A673 (cell line): ENCODE data around the gene ZDHHC1. TPM values are rescaled to one million over a fixed set of nuclear protein-coding genes. Genes with fewer than 3 reads are reported as not detected.

Experiments
- BruUV-seq: library from RNA; stranded (reverse); fragments of 400-500 nt; replicated peaks from 2 replicates; lab custom pipeline; 2021; lab: Mats Ljungman, UMichigan
- CTCF ChIA-PET: fragments of 300-600 bp; sonication (Branson Sonifier 250); formaldehyde crosslinking; loops from one replicate; lab custom pipeline; 2022; ENCODE audit warnings: antibody characterized with exemption; lab: Charles Lee
- POLR2A ChIA-PET: fragments of 300-600 bp; sonication (Branson Sonifier 250); formaldehyde crosslinking; loops from one replicate; lab custom pipeline; 2022; ENCODE audit warnings: antibody characterized with exemption; ENCODE audit not compliant: low non-redundant PET; lab: Charles Lee
- DNase-seq: peaks from one replicate; pipeline ENCODE4 v3.0.0-alpha.2; 2015; ENCODE audit warnings: low spot score
- H3K27ac ChIP-seq: fragments of 200-600 bp; sonication (generic); 2 replicates; pipeline ENCODE4 v1.5.1; 2016; ENCODE audit warnings: mixed run types, low read depth, mild to moderate bottlenecking, mixed read lengths, antibody characterized with exemption, low read length; ENCODE audit not compliant: poor library complexity, severe bottlenecking
- H3K27me3 ChIP-seq: fragments of 200-600 bp; sonication (generic); replicated peaks from 2 replicates; pipeline ENCODE4 v1.6.1; 2017; ENCODE audit warnings: mixed run types, low read depth, mild to moderate bottlenecking, mixed read lengths, antibody characterized with exemption, low read length; ENCODE audit not compliant: insufficient read depth, poor library complexity
- H3K36me3 ChIP-seq: fragments of 200-600 bp; sonication (generic); 2 replicates; pipeline ENCODE4 v1.6.1; 2016; ENCODE audit warnings: mixed run types, mild to moderate bottlenecking, mixed read lengths, antibody characterized with exemption, low read length; ENCODE audit not compliant: insufficient read depth, poor library complexity, severe bottlenecking
- H3K4me1 ChIP-seq: fragments of 200-600 bp; sonication (generic); 2 replicates; pipeline ENCODE4 v1.6.1; 2017; ENCODE audit warnings: mixed run types, mild to moderate bottlenecking, mixed read lengths, antibody characterized with exemption, low read length; ENCODE audit not compliant: insufficient read depth, poor library complexity, severe bottlenecking
- H3K4me3 ChIP-seq: fragments of 200-600 bp; sonication (generic); 2 replicates; pipeline ENCODE4 v1.5.1; 2016; ENCODE audit warnings: low read depth, mixed run types, mild to moderate bottlenecking, mixed read lengths, low read length; ENCODE audit not compliant: poor library complexity, severe bottlenecking
- H3K9me3 ChIP-seq: fragments of 200-600 bp; sonication (generic); 2 replicates; pipeline ENCODE4 v1.6.1; 2016; ENCODE audit warnings: mixed run types, low read depth, mild to moderate bottlenecking, mixed read lengths, antibody characterized with exemption, low read length; ENCODE audit not compliant: poor library complexity, severe bottlenecking
- EZH2 ChIP-seq: fragments of 200-600 bp; sonication (generic); IDR thresholded peaks from 2 replicates; pipeline ENCODE4 v1.6.1; 2017; ENCODE audit warnings: borderline replicate concordance, low read depth, mild to moderate bottlenecking, mixed read lengths, antibody characterized with exemption, low read length; ENCODE audit not compliant: poor library complexity, severe bottlenecking
- intact Hi-C: fragments of 100-400 bp; cut with micrococcal nuclease; formaldehyde crosslinking; loops from one replicate; pipeline ENCODE4 v1.10.0; 2022; ENCODE audit not compliant: unreplicated experiment
- total RNA-seq: library from RNA; stranded (reverse); gene quantifications from 2 replicates; pipeline ENCODE4 v1.2.3, GENCODE V29; 2021
- TF ChIP-seq, protein P1 (sequence below): fragments of 300-800, 200-600 bp; sonication (generic); conservative IDR thresholded peaks from 2 replicates; pipeline ENCODE4 v1.5.1; 2017; ENCODE audit warnings: low read depth, mild to moderate bottlenecking, antibody characterized with exemption, low read length, moderate library complexity, mixed read lengths

ZDHHC1 gene
- total RNA-seq, 1 experiment from 2014 or later: 5.3 TPM

- POLR2A ChIA-PET: no interaction called here
- intact Hi-C loops: loop anchor here (5.0 kb wide), 1 partner anchor 443 kb away; no protein-coding TSS in a partner anchor
- CTCF ChIA-PET: interaction anchor here (1.1 kb wide), 1 partner anchor 68 kb away, joined by 3 read pairs; no protein-coding TSS in a partner anchor
- H3K27ac ChIP-seq: no peak overlapping the region
- H3K4me3 ChIP-seq: no peak overlapping the region
- H3K27me3 ChIP-seq: peaks cover 8% of the 10 kb centered on the region
- no peaks in the 10 kb centered on the region for H3K36me3 ChIP-seq
- BruUV-seq: no TSS peak
- H3K4me1 ChIP-seq: peaks cover 14% of the 10 kb centered on the region
- H3K9me3 ChIP-seq: no peaks in the 10 kb centered on the region
- TF ChIP-seq EZH2: no peak
- TF ChIP-seq, protein P1, sequence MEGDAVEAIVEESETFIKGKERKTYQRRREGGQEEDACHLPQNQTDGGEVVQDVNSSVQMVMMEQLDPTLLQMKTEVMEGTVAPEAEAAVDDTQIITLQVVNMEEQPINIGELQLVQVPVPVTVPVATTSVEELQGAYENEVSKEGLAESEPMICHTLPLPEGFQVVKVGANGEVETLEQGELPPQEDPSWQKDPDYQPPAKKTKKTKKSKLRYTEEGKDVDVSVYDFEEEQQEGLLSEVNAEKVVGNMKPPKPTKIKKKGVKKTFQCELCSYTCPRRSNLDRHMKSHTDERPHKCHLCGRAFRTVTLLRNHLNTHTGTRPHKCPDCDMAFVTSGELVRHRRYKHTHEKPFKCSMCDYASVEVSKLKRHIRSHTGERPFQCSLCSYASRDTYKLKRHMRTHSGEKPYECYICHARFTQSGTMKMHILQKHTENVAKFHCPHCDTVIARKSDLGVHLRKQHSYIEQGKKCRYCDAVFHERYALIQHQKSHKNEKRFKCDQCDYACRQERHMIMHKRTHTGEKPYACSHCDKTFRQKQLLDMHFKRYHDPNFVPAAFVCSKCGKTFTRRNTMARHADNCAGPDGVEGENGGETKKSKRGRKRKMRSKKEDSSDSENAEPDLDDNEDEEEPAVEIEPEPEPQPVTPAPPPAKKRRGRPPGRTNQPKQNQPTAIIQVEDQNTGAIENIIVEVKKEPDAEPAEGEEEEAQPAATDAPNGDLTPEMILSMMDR: no peak
- DNase-seq: no peak
Observed at GRCh38 chr16:67395105-67395457, 21.2 kb downstream of the ZDHHC1 start.

DNA sequence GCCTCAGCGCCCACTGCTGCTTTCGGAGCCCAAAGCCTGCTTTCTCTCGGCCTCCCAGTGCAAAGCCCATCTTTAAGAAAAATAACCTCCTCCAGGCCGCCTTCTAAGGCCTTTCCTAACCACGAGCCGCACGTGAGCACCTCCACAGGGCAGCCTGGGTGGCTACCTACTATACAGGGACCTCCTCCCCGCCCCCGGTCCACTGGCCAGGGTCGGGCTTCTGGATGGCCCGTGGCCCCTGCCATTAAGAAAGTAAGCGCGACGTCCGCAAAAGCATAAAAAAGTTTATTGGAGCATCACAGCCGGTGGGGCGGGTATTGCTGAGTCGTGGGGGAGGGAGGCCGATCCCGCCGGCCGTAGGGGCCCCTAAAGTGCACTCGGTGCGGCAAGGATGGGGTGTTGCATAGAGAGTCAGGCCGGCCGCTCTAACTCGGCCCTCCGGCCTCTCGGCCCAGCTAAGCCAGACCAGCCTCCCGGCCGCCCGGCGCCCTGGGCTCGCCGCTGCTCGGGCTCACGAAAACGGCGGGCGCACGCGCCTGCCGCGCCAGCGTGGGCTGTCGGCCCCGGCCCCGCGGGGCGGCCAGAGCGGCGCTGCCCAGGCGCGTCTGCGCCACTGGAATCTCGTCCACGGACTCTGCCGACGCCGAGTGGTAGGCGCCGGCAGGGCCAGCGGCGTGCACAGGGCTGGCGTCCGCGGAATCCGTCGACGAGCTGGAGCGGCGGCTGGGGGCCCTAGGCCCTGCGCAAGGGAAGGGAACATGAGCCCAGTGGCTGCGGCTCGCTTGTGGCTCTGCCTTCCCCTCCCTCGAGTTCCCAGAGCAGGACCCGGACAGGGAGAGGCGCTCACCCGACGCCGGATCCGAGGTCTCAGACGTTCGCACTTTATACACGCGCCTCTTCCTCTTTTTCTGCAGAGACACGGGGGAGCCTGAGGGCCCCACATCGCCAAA lies 21.8 kb downstream of the ZDHHC1 start:
- TF ChIP-seq EZH2: no peak
- TF ChIP-seq, protein P1: no peak
- no peak overlapping the region for H3K4me3 ChIP-seq
- CTCF ChIA-PET: interaction anchor here (0.5 to 1.2 kb wide), 4 partner anchors 68 to 173 kb away, joined by 4 to 20 read pairs (median 8); partner anchors contain the start of genes KCTD19 and LRRC36

GRCh38 chr16:67393788-67394154 lies 22.5 kb downstream of the ZDHHC1 start:
- POLR2A ChIA-PET: no interaction called here
- no peak overlapping the region for H3K27ac ChIP-seq
- no peak for TF ChIP-seq EZH2
- TF ChIP-seq, protein P1: no peak
- H3K27me3 ChIP-seq: peaks cover 8% of the 10 kb centered on the region
- no peaks in the 10 kb centered on the region for H3K9me3 ChIP-seq
- H3K4me3 ChIP-seq: peak overlapping the region; percentile 31
- peaks cover 14% of the 10 kb centered on the region for H3K4me1 ChIP-seq
- no peak for DNase-seq
- no TSS peak for BruUV-seq
- no peaks in the 10 kb centered on the region for H3K36me3 ChIP-seq
- CTCF ChIA-PET: interaction anchor here (0.5 to 1.2 kb wide), 4 partner anchors 67 to 173 kb away, joined by 4 to 20 read pairs (median 8); partner anchors contain the start of genes KCTD19 and LRRC36
- intact Hi-C loops: no loop called here

More for the DNA sequence above, 21.8 kb downstream of the ZDHHC1 start:
- no peaks in the 10 kb centered on the region for H3K9me3 ChIP-seq
- H3K27ac ChIP-seq: no peak overlapping the region
- intact Hi-C loops: loop anchor here (5.0 kb wide), 1 partner anchor 442 kb away; no protein-coding TSS in a partner anchor
- POLR2A ChIA-PET: no interaction called here
- H3K4me1 ChIP-seq: peaks cover 14% of the 10 kb centered on the region
- no TSS peak for BruUV-seq
- no peaks in the 10 kb centered on the region for H3K36me3 ChIP-seq
- H3K27me3 ChIP-seq: peaks cover 8% of the 10 kb centered on the region
- DNase-seq: no peak
